GM18870 (cell line): Measurements from ENCODE around the gene MRPS9.

ENCODE experiments used
- ATAC-seq: cut with Tn5 transposase; IDR thresholded peaks from one replicate; pipeline ENCODE4 v1.9.1; 2021; ENCODE audit warnings: moderate library complexity; ENCODE audit not compliant: unreplicated experiment

MRPS9 gene

DNA sequence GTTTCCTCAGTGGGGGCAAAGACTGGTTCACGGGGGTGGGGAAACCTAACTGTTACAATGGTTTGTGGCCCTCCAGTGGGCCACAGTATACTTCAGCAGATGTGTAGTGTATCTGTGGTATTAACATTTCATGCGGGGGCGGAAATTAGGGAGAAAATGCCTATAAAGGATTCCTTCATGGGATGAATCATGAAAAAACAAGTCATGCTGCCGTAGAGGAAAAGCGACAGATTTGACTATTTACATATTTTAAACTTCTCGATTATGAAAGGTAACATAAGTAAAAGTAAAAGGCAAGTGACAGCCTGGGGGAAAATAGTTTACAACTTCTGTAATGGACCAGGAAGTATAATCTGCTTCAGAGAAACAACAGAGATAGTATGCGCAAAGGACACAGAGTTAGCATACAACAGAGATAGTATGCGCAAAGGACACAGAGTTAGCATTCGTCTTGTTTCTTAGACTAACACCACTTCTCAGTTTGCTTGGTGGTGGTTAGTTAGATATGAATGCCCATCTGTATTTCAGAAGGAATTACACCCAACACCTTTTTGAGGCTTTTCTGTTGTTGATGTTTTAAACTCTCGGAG, 41.1 kb downstream of the MRPS9 start:
- no peak for ATAC-seq

DNA sequence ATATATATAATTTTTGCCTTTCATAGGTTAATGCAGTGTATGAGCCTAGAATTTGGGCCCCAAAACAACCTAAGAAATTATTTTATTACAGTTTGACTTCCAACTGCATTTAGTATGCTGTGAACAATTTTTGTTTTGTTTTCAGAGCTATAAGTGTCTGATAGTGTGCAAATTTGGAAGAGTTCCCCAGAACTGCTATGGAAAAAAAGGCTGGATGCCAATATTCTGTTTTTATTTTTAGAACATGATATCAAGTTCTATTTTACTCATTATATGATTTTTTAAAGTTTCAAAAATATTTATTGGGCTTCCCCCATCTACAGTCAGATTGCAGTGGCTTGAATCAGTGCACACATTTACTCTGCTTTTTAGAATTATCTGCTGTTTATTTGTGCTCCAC, 42.6 kb downstream of the MRPS9 start:
- ATAC-seq: no peak

DNA sequence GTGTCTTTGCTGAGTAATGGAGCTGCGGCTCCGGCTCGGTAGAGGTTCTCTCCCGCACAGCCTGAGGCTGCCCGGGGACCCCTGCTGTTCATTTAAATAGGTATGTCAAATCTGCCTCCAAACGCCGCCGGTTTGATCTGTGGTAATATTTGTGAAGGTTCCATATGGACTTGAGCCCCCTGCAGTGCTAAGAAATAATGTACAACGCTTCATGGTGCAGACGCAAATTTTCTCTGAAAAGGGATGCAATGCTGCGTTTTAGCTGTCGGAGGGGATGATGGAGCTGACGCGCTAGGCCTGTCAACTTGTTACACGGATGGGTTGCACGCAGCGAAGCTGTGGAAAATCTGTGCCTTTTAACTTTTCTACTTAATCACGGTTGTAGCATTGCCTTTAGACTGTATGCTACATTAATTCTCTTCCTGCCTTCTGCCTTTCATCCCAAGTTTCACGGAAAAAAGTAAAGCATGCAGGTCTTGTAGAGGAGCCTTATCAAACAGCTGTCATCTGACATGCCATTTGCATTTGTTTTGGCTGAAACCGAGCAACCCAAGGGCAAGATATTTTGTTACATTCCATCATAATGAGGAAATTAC, 43.2 kb downstream of the MRPS9 start:
- ATAC-seq: no peak

DNA sequence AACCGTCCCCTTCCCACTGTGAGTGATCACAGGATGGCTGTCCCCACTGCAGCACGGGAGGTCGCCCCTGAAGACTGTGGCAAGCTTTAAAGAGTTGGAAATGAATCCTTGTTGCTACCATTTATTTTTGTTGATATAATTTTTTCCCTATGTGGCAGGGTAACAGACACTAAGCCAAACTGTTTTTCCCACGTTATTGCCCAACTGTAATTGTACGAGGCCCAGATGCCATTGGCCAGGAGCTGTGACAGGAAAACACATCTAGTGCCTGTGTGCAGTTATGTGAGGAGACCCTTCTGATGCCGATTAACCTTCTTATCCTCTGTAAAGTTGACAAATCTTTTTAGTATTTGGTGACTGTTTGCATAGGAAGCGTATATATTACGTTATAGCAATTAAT, 44.2 kb downstream of the MRPS9 start:
- ATAC-seq: no peak

DNA sequence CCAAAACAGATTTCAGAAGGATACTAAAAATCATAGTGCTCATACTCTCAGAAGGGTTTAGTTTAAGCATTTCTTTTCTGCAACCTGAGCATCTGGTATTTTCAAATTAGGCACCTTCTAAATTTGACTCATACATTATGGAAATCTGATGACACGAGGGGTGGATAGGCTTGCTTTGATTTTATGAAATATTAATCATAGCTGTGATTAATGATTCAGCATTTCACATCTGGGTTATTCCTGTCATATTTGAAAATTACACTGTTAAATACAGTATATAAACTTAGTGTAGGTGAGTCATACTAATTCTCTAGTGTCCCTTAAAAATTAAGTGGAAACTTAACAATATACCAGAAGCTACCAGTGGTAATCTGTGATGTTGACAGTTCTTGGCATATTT, 47.7 kb downstream of the MRPS9 start:
- ATAC-seq: no peak

DNA sequence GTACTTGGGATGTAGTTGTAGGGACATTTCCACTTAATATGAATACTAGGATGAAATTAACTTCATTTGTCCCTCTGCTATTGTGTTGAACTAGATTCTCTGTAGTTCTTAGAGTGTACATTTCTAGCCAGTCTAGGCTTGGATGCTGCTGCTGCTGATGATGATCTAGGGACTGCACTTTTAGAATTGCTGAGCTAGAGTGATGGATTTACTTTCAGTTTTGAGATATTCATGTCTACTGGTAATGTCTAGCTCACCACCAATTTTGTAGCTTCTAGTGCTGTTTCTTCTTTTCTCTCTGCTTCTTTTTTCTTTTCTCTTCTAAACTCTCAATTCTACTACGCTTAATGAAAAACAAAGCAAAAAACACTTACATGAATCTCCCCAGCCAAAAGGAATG, 49.4 kb downstream of the MRPS9 start:
- peak; percentile 75 for ATAC-seq

DNA sequence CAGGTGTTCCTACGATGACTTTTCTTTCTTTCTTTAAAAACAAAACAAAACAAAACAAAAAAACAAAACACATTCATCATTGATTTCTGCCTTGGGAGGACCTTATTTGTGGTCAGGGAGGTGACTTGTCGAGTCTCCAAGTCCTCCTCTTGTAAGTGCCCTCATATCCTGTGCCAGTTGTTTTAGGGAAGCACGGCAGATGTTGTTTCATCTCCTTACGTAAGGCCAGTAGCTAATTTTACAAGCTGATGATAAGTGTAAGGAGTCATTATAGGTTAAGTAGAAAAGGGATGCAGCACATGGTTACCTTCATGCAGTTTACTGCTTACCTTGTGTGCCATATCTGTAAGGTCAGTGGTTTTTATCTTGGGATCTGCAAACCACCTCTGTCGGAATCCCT, 52.2 kb downstream of the MRPS9 start:
- no peak for ATAC-seq

DNA sequence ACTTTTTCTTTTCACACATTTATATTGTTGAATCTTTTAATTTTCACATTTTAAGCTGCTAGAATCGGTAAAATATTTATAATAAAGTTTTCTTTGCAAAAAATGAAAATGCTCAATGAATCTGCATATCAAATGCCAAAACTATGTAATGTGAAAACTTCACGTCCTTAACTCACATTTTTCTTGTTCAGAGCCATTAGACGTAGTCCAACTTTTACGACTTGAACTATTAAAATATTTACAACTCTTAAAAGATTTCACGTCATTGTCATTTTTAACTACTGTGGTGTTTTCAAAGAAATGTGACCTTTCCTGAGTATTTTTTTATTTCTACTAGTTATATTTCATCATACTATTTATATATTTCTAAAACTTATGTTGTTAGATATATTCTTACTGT, 54.9 kb downstream of the MRPS9 start:
- ATAC-seq: no peak

DNA sequence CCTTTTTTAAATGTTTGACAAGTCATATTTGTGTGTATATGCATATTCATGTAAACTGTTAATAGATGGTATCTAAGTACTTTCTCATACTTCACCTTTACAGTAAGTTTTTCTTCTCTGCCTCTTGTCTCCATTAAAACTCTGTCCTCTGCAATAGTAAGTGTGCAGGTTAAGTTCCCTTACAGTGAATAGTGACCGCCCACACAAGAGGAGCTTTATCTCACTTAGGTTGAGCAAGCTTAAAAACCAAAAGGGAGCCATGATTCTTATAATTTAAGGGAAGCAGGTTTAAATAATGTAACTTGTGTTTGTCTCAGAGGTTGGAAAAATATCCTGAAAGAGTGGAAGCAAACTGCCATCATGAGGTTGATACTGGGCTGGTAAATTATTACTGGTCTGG, 61.3 kb downstream of the MRPS9 start:
- no peak for ATAC-seq

DNA sequence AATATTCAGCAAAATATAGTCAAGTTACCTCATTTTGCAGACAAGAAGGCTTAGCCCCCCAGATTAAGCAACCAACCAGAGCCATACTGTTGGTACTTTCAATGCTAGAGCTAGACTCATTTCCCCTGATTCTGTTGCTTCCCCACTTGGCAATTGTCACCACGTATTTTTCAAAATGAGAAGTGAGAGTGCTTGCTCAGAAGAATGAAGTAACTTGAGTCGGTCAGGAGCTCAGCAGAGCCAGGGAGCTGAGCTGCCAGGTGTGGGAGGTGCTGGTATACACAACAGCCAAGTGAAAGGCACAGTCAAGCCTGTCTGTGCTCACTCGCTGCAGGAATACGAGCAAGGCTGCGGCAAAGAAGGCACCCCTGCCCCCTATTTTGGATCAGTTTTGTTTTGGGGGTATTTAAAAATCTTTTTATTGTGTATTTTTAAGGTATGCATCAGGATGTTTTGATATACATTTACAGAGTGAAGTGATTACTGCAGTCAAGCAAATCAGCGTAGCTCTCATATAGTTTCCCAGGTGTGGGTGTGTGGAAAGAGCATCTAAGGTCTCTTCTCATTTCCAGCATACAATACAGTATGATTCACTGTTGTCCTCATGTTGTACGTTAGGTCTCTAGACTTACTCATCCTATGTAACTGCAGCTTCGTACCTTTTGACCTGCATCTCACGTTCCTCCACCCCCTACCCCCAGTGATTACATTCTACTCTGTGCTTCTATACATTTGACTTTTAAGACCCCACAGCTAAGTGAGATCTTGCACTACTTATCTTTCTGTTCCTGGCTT, 62.4 kb downstream of the MRPS9 start:
- ATAC-seq: peak; percentile 71

DNA sequence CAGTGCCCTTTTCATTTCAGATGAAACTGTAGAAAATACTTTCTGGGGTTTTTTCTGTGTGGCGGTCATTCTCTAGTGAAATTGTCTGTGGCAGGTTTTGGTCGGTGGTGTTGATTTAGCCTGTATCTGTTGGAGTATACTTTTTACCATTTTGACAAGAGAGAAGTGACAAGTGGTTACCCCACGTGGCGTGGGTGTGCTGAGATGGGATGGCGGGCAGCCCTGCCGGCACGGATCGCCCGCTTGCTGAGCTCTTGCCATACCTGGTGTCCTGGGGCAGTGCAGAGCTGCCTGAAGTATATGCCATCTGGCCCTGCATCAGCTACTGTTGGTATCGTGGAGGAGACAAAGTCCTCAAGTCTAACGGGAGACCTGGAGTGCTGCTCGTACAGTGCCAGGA, 64.1 kb downstream of the MRPS9 start:
- ATAC-seq: no peak

DNA sequence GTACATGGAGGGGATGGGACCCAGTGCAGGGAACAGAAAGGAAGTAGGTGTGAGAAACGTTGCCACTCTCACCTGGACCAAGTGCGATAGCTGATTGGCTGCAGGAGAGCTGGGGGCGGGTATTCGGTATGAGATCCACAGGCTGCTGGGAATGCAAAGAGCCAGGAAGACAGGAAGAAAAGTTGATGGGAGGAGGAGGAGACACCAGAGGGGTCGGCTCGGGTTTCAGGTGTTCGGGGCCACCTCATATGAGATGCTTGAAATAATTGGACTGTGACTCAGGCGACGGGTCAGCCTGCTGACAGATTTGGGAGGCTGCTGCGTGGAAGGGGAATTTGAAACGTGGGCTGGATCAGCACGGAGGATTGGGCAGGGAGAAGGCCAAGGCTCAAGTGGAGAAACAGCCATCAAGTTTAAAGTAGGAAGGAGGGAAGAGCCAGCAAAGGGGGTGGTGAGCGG, 65.1 kb downstream of the MRPS9 start:
- no peak for ATAC-seq

DNA sequence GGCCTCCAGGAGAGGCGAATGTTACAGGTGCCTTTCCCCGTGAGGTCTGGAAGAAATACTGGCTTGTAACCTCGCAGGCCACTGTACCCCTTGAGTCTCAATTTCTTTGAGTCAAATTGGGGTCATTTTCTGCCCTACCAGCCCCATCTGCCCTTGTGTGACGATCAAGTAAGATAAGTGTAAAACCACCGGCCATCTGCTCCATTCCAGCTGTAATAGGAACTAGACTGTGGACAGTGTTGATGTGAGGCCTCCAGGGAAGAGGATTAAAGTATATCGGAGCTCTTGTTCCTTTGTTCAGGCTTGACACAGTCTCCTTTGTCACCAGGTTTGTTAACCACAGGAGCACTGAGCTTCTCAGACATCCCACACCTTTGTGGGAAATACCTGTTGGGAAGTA, 65.6 kb downstream of the MRPS9 start:
- ATAC-seq: no peak

DNA sequence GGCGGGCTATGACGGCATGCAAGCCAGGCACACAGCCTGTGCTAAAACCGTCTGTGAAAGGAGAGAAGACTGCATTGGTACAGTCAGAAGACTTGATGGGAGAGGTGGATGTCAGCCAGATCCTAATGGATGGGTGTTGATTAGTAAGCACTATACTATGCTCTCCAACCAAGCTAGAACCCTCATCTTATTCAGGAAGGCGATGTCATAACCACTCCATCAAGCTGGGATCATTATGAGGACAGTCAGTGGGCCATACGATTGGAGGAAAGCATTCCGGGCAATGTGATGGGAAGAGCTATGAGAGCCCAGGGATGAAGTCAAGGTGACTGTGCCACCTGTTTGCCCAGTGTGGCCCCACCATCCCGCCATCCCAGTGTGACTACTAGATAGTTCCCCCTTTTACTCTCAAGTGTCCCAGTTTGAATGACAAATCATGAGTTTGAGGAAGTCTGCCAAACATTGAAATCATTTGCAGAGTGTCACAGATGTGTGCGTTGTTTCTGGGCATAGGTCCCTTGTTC, 66.4 kb downstream of the MRPS9 start:
- ATAC-seq: no peak

DNA sequence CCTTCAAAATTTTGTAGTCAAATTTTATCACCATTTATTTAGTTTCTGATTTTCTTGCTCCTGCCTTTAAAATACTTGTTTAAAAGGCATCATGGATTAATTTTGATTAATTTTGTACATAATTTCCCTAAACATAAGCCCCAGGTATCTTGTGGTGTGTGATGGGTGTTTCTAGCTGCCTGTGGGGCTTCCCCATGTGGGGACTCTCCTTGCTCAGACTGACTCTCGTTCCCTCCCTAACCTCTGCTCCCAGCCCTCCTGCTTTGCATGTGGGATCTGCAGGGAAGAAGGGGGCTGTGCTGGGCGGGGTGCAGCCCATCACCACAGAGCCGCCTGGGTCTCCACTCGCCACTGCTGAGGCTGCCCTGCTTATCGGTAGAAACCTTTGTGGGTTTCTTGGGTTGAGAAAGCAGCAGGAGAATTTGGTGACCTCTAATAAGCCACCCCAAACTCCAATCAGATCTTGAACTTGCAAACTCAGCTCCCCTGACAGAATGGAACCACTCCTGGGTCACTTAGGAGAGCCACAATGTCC, 72.5 kb downstream of the MRPS9 start:
- ATAC-seq: no peak

DNA sequence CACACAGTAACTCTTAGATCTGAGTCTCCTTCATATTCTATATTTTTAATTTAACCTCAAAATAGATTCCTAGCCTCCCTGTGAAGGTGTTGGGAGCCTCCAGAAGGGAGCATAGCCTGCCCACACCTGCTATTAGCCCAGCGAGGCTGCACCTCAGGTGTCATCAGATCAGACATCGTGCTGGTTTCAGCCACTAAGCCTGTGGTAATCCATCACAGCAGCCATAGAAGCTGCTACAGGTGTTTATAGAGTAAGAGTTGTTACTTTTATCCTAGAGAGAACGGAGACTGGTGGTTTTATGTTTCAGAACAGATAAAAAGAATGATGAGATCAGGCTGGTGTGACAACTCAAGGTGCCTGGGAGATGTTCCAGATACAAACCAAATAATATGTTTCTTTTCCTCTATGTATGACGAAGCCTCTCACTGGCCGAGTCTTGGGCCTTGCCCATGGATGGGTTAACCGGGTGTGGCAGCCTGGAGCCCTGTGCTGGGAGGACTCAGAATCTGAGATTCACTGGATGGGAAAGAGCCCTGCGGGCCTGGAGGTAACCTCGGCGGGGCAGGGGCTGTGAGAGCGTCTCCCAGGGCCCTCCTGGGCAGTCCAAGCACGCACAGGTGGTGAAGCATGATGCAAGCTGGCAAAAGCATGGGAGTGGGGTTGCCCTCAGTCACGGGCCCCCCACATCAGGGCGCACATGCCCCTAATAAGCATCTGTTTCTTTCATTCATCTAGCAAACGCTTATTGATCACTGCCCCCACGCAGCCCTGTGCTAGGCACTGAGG, 73.7 kb downstream of the MRPS9 start:
- no peak for ATAC-seq

DNA sequence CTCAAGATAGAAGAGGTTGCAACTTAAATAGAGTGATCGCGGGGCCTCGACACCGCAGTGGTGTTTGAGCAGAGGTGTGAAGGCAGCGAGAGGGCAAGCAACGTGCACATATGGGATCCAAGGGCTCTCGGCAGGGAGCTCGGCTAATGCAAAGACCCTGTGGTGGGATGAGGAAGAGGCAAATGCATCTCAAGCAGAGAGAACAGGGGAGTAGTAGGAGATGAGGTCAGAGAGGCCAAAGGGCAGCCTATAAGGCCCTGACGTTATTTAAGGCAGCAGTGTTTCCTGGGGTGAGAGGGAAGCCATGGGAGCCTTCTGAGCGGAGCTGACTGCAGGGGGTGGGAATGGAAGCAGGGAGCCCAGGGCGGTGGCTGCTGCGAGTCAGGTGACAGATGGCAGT, 74.5 kb downstream of the MRPS9 start:
- no peak for ATAC-seq

DNA sequence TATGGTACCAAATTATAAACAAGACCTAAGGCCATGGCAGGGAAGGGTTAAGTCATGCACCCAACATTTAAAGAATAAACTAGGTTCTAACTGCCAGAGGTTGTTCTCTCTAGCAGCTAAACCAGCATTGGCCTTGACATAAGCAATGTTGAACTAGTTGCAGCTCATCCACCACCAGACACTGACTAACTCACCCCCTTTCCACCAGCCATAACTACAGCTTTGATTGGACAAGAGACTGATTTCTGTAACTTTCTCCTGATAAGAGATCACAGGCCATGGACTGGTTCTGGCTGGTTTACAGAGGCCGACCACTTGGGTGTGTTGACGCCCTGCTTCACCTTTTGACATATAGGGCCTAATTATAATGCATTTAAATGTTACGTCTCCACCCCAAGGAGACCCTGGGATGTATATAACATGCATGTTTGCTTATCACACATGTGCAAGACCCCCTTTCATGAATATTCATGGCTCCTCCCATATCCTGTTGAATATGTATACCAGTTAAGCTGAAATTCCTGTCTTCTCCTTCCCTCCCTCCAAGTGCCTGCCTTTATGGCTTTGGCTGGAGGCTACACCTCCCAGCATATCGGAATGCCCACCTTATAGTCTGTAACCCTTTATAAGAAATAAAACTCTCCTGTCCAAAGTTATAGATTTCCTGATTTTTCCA, 75.9 kb downstream of the MRPS9 start:
- ATAC-seq: no peak

DNA sequence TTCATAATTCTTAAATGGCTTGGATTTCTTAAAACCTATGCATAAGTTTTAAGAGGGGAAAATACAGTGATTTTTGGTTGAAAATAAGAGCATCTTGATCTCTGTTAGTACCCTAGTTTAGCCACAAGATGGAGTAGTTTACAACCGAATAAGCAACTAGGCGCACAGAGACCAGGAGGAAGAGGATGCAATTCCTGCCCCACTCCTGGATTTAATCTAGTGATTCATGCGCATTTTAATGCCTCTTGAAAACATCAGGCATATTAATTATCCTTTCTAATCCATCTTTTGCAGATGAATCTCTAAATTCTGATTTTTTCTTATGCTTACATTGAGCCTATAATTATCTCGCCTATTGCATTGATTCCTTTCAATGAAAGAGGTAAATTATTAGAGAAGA, 76.7 kb downstream of the MRPS9 start:
- peak; percentile 45 for ATAC-seq

DNA sequence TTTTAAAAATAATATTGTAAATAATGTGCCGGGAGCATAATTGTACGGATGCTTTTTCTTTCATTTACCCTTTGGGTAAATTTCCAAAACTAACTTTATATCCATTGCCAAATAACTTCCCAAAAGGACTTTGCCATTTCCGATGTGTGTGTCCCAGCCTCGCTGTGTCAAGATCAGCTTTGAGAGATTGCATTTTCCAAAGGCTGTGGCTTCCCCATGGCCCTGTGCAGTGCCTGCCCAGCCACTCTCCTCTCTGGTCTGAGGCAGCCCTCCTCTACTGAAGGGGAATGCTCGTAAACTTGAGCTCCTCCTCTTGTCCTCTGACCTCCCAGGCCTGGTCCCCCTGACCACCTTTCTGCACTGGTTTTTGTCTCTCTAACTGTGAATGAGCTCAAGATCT, 78.5 kb downstream of the MRPS9 start:
- no peak for ATAC-seq

DNA sequence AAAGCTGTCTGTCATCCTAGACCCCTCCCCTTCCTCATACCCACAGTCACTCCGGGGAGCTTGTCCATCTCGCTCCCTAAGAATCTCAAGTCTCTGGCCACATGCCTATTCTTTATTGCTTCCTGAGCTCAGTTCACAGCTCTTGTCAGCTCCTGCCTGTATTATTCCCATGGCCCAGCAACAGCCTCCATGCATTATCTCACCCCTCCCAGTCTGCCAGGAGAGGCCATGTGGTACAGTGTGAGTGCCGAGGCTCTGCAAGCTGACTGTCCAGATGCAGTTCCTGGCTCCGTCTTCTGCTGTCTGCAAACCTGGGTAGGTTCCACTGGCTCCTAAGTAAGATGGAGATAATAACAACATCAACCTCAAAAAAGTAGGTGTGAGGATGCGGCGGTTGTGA, 79.7 kb downstream of the MRPS9 start:
- no peak for ATAC-seq
